T-helper 1 cell treated with Interleukin-12 subunit alpha and Interleukin-12 subunit beta and Interleukin-4 antibody, amounts not matched to agents 30 μg/mL and 1 μg/mL, for 36 hours (primary cell): Measurements from ENCODE around the gene LBH.

Experiments used
- H3K27ac Mint-ChIP-seq: one replicate; pipeline ENCODE4 v1.8.0; 2021; ENCODE audit warnings: mild to moderate bottlenecking, mixed read lengths
- H3K27me3 Mint-ChIP-seq: one replicate; pipeline ENCODE4 v1.8.0; 2021; ENCODE audit warnings: low read depth, mixed read lengths
- H3K36me3 Mint-ChIP-seq: one replicate; pipeline ENCODE4 v1.8.0; 2021; ENCODE audit warnings: low read depth, mixed read lengths
- H3K4me1 Mint-ChIP-seq: one replicate; pipeline ENCODE4 v1.8.0; 2021; ENCODE audit warnings: low read depth, mixed read lengths
- H3K4me3 Mint-ChIP-seq: one replicate; pipeline ENCODE4 v1.8.0; 2021; ENCODE audit warnings: mild to moderate bottlenecking, moderate library complexity, mixed read lengths
- H3K9me3 Mint-ChIP-seq: one replicate; pipeline ENCODE4 v1.8.0; 2021; ENCODE audit warnings: mixed read lengths

LBH gene

DNA sequence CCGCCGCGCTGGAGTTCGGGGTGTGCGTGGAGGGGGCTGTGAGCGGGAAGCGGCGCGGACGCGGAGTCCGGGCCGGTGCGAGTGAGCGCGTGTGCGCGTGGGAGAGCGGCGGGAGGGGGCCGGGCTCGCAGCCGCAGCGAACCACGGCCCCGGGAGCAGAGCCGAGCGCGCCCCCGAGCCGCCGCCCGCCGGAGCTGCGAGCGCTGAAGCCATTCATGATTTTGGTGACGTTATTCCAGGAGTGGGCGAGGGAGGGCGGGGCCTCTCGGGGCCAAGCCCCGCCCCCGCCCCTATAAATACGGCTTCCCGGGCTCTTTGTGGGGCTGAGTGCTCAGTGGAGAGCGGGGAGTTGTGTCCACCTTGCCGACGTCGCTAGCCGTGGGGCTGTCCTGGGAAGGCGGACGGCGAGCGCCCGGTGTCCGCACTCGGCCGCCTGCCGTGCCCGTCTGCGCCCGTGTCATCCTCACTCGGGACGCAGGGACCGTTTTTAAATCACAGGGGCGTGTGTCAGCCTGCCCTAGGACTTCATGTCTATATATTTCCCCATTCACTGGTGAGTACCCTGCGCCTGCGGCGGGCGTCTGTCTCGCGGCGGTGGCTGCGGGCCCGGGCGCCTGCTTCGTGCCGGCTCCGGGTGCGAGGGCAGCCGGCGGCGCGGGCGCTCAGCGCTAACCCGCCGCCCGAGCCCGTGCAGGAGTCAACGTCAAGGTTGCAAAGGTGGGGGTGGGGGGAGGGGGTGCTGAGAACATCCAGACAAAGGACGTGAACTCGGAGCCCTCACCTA is at the start of gene LBH:
LBH (plus strand) TSS at position 323 of the 784 bp plus-strand sequence; CDS start at position 528, 205 bp downstream.
- Mint-ChIP-seq H3K4me1 (peaks cover 54% of the 10 kb centered on the region), H3K27ac (peak within 1 kb of the TSS; percentile 76), H3K4me3 (peak within 1 kb of the TSS; percentile 83), H3K9me3 (peaks cover 3% of the 10 kb centered on the region), H3K36me3 (peaks cover 24% of the 10 kb centered on the region), H3K27me3 (peaks cover 7% of the 10 kb centered on the region)

DNA sequence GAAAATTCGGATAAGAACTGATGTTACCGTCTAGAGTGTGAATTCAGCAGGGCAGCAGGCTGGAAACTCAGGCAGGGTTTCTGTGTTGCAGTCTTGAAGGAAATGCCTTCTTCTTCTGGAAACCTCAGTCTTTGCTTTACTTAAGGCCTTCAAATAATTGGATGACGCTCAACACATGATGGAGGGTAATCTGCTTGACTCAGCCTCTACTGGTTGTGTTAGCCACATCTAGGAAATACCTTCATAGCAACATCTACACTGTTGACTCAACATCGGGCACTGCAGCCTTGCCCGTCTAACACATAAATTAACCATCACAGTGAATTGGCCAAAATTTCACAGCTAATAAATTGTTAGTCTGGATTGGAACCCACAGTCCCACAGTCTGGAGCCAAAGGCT is 47.3 kb upstream of the LBH start:
- no peak overlapping the region for H3K27ac Mint-ChIP-seq
- H3K36me3 Mint-ChIP-seq: no peaks in the 10 kb centered on the region
- no peaks in the 10 kb centered on the region for H3K9me3 Mint-ChIP-seq
- no peaks in the 10 kb centered on the region for H3K27me3 Mint-ChIP-seq
- no peaks in the 10 kb centered on the region for H3K4me1 Mint-ChIP-seq
- H3K4me3 Mint-ChIP-seq: no peak overlapping the region

GRCh38 chr2:30185178-30185577 is 46.2 kb upstream of the LBH start:
- Mint-ChIP-seq H3K27me3 (no peaks in the 10 kb centered on the region), H3K4me1 (no peaks in the 10 kb centered on the region), H3K9me3 (no peaks in the 10 kb centered on the region), H3K27ac (no peak overlapping the region), H3K36me3 (no peaks in the 10 kb centered on the region), H3K4me3 (no peak overlapping the region)

DNA sequence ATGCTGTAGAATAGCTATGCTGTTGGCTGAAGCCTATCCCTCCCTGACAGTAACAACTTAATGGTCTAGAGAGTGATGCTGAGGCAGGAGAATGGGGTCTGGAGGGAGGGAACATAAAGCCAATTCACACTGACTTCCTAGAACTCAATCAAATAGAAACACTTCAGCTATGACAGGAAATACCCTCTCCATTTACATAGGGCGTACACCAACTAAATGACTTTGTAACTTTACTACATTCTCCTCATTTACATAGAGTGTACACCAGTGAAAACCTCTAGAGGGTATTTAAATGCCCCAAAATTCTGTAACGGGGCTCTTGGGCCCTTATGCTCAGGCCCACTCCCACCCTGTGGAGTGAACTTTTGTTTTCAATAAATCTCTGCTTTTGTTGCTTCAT is 43.0 kb upstream of the LBH start:
- no peaks in the 10 kb centered on the region for H3K4me1 Mint-ChIP-seq
- H3K27me3 Mint-ChIP-seq: no peaks in the 10 kb centered on the region
- H3K27ac Mint-ChIP-seq: no peak overlapping the region
- no peak overlapping the region for H3K4me3 Mint-ChIP-seq
- H3K36me3 Mint-ChIP-seq: no peaks in the 10 kb centered on the region
- no peaks in the 10 kb centered on the region for H3K9me3 Mint-ChIP-seq

DNA sequence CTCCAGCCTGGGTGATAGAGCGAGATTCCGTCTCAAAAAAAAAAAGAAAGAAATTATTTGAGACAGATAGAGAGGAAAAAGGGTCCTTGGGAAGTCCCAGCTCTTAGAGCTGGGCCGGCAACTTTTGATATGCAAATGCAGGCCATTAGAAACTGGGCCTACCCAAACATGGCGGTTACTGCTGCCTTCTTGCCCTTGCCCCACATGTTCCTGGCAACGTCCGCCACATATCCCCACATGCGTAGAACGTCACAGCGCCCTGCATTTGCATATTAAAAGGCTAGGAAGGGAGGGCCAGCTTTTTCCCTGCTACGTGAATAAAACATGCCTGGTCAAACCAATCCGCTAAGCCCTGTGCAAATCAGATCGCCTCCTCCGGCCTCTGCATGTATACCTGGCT is 40.7 kb upstream of the LBH start:
- no peaks in the 10 kb centered on the region for H3K27me3 Mint-ChIP-seq
- H3K27ac Mint-ChIP-seq: no peak overlapping the region
- no peaks in the 10 kb centered on the region for H3K9me3 Mint-ChIP-seq
- H3K36me3 Mint-ChIP-seq: no peaks in the 10 kb centered on the region
- no peaks in the 10 kb centered on the region for H3K4me1 Mint-ChIP-seq
- no peak overlapping the region for H3K4me3 Mint-ChIP-seq

DNA sequence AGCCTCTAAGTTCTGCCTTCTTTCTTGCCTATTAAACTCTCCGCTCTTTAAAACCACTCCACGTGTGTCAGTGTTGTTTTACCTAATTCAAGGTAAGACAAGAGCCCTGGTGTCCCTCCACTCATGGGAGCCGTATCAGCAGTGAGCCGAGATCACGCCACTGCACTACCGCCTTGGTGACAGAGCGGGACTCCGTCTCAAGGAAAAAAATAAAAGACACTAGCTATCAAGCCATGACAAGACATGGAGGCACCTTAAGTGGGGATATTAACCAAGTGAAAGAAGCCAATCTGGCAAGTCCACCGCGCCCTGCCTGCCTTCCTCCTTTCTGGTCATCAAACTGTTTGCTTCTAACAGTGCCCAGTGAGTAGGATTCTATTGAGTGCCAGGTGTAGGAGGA is 40.2 kb upstream of the LBH start:
- Mint-ChIP-seq H3K36me3 (no peaks in the 10 kb centered on the region), H3K27me3 (no peaks in the 10 kb centered on the region), H3K27ac (no peak overlapping the region), H3K4me3 (no peak overlapping the region), H3K4me1 (no peaks in the 10 kb centered on the region), H3K9me3 (no peaks in the 10 kb centered on the region)

DNA sequence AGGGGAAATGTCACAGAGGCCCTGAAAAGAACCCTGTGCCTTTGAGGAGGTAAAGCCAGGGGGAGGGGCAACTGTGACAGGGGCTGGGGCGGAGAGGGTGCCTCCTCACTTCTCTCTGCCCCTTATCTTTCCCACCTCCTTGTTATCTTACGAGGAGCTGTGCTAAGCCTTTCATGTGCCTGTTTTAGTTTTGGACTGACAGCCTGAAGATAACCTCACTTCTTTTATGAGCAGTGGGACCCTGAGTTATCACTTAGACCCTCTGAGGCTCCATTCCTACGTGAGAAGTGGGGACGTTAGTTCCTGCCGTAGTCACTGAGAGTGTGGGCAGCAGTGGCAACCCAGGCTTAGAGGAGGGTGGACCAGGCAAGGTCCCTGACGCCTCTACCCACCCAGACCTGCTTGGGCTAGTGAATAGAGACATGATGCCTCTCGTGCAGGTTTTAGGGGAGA is 39.5 kb upstream of the LBH start:
- H3K27me3 Mint-ChIP-seq: no peaks in the 10 kb centered on the region
- no peak overlapping the region for H3K27ac Mint-ChIP-seq
- H3K4me1 Mint-ChIP-seq: no peaks in the 10 kb centered on the region
- no peak overlapping the region for H3K4me3 Mint-ChIP-seq
- H3K9me3 Mint-ChIP-seq: no peaks in the 10 kb centered on the region
- no peaks in the 10 kb centered on the region for H3K36me3 Mint-ChIP-seq

GRCh38 chr2:30192314-30192713 is 39.0 kb upstream of the LBH start:
- no peak overlapping the region for H3K27ac Mint-ChIP-seq
- no peaks in the 10 kb centered on the region for H3K9me3 Mint-ChIP-seq
- no peaks in the 10 kb centered on the region for H3K27me3 Mint-ChIP-seq
- no peaks in the 10 kb centered on the region for H3K36me3 Mint-ChIP-seq
- no peak overlapping the region for H3K4me3 Mint-ChIP-seq
- no peaks in the 10 kb centered on the region for H3K4me1 Mint-ChIP-seq

- Mint-ChIP-seq H3K4me1 (no peaks in the 10 kb centered on the region), H3K9me3 (no peaks in the 10 kb centered on the region), H3K27me3 (no peaks in the 10 kb centered on the region), H3K27ac (no peak overlapping the region), H3K36me3 (no peaks in the 10 kb centered on the region), H3K4me3 (no peak overlapping the region)
These were observed 38.1 kb upstream of the LBH start for GRCh38 chr2:30193104-30193681.

- Mint-ChIP-seq H3K4me1 (no peaks in the 10 kb centered on the region), H3K27me3 (no peaks in the 10 kb centered on the region), H3K36me3 (no peaks in the 10 kb centered on the region), H3K9me3 (no peaks in the 10 kb centered on the region), H3K4me3 (no peak overlapping the region), H3K27ac (no peak overlapping the region)
These were observed 36.9 kb upstream of the LBH start for GRCh38 chr2:30194421-30194820.

GRCh38 chr2:30195016-30195415 is 36.3 kb upstream of the LBH start:
- H3K36me3 Mint-ChIP-seq: no peaks in the 10 kb centered on the region
- no peaks in the 10 kb centered on the region for H3K27me3 Mint-ChIP-seq
- H3K4me1 Mint-ChIP-seq: no peaks in the 10 kb centered on the region
- no peak overlapping the region for H3K27ac Mint-ChIP-seq
- H3K9me3 Mint-ChIP-seq: no peaks in the 10 kb centered on the region
- no peak overlapping the region for H3K4me3 Mint-ChIP-seq

DNA sequence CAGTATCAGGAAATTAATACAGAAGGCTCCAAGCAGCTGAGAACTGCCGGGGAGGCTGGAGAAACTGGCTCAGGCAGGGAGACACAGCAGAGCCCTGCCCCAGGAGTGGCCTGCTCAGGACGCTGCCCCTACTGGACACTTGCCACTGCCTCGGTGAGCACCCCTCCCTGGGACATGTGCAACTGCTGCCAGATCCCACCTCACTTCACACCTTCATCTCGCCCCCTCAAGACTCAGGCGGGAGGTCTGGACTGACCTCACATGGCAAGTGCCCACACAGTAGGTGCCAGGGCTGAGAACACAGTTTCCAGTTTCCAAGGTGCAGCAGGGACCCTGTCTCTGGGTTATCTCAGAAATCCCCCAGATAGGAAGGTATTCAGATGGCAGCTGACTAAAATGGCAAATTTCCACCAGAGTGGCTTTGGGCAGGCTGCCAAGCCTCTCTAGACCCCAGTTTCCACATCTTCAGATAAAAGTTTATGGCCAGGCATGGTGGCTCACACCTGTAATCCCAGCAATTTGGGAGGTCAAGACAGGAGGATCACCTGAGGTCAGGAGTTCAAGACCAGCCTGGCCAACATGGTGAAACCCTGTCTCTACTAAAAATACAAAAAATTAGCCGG is 33.7 kb upstream of the LBH start:
- Mint-ChIP-seq H3K36me3 (no peaks in the 10 kb centered on the region), H3K4me3 (no peak overlapping the region), H3K27me3 (no peaks in the 10 kb centered on the region), H3K4me1 (no peaks in the 10 kb centered on the region), H3K9me3 (no peaks in the 10 kb centered on the region), H3K27ac (no peak overlapping the region)

DNA sequence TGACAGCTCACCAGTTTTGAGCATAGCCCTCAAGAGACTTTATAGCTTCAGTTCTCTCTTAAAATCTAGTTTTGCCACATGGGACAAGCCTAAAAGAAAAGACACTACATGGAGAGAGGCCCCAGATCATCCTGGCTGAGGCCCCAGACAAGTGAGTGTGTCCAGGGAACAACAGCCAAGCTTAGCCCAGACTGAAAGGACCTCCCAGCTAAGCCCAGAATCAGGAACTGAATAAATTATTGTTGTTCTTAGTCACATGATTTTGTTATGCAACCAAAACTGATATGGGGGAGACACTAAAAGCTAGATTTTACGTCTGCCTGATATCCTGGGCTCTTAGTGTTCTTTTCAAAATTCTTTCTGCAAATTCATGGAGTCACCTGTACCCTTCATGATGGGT is 29.3 kb upstream of the LBH start:
- Mint-ChIP-seq H3K9me3 (no peaks in the 10 kb centered on the region), H3K36me3 (no peaks in the 10 kb centered on the region), H3K27me3 (peaks cover 8% of the 10 kb centered on the region), H3K4me3 (no peak overlapping the region), H3K27ac (no peak overlapping the region), H3K4me1 (no peaks in the 10 kb centered on the region)

DNA sequence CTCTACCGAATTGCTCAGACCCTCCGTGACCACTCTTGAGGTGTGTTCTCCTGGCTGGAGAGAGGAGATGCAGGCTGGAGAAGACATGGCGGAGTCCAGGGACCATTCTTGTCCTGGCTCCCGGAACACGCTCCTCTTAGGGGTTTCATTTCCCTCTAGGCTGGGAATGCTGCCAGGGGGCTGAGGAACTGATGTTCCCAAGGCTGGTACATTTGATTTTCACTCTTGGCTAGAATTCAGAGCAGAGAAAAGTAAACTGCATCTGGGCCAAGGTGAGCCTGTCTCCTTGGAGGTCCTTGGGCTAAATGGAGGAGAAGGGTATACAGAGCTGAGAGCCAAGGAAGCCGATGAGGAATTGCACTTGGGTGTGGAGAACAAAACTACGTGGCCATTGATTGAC is 28.2 kb upstream of the LBH start:
- H3K4me1 Mint-ChIP-seq: no peaks in the 10 kb centered on the region
- H3K27ac Mint-ChIP-seq: no peak overlapping the region
- H3K9me3 Mint-ChIP-seq: no peaks in the 10 kb centered on the region
- no peaks in the 10 kb centered on the region for H3K36me3 Mint-ChIP-seq
- peaks cover 8% of the 10 kb centered on the region for H3K27me3 Mint-ChIP-seq
- no peak overlapping the region for H3K4me3 Mint-ChIP-seq

DNA sequence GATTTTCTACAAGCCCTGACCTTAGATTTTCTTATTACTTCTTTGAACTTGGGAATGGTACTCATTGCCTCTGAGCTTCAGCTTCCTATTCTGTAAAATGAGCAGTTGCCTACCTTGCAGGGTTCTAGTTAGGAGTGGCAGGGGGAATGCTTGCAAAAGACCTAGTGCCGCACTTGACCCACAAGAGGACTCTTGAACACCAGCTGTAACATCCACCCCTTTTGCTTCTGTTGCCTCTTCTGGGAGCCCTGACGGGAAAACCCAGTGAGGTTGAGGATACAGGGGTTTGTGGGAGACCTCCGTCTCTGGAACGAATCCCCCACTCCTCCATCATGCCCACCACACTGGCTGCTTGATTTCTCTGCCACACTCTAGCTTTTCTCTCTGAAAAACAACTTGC is 27.1 kb upstream of the LBH start:
- Mint-ChIP-seq H3K4me1 (peaks cover 10% of the 10 kb centered on the region), H3K27me3 (peaks cover 8% of the 10 kb centered on the region), H3K27ac (no peak overlapping the region), H3K9me3 (no peaks in the 10 kb centered on the region), H3K36me3 (no peaks in the 10 kb centered on the region), H3K4me3 (no peak overlapping the region)
